ENCODE results near the gene RPL39L. TPM values are rescaled to one million over a fixed set of nuclear protein-coding genes. Genes with fewer than 3 reads are reported as not detected.

The RPL39L gene
- total RNA-seq, 2 donors from 2014 or later: 26.8 to 34.5 TPM

DNA sequence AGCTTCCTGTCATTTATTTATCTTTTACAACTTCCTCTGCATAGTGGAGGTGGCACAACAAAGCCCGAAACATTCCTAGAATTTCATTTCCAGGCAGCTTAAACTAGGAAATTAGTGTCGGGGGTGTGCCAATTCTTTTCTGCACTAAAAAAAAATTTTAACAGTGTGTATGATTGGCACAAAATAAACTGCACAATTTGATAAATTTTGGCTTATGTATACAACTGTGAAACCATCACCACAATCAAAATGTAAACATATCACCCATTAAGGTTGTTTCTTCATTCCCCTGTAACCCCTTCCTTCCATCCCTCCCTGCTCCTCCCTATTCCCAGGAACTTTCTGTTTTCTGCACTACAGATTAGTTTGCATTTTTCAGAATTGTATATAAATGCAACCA is 54.7 kb downstream of the RPL39L start:
- DNase-seq: no peak
- WGBS, 2 experiments (ENCODE audit: insufficient coverage in 1 of 2, insufficient read length in 1 of 2): 67 to 91% methylated on average over 1 to 2 of the region's 2 CpGs
- H3K36me3 Mint-ChIP-seq (ENCODE audit: low read depth): peaks cover 8% of the 10 kb centered on the region

DNA sequence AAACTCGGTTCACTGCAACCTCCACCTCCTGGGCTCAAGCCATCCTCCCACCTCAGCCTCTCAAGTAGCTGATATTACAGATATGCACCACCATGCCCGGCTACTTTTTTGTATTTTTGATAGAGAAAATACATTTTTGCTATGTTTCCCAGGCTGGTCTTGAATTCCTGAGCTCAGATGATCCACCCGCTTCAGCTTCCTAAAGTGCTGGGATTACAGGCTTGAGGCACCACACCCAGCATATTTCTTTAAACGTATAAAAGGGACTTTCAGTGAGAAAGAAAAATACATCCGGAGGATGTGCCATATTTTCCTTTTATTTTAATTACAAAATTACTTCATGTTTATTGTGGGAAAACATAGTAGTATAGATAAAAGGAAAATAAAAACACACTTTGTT is 55.2 kb downstream of the RPL39L start:
- Mint-ChIP-seq H3K9me3 (peaks cover 23% of the 10 kb centered on the region), H3K36me3 (ENCODE audit: low read depth) (peaks cover 8% of the 10 kb centered on the region), H3K27me3 (ENCODE audit: insufficient read depth) (no peaks in the 10 kb centered on the region), H3K27ac (no peak overlapping the region), H3K4me3 (no peak overlapping the region), H3K4me1 (peaks cover 2% of the 10 kb centered on the region)
- H3K27me3 ChIP-seq (ENCODE audit: control insufficient read depth, insufficient read depth, low read length, poor library complexity, severe bottlenecking): no peaks in the 10 kb centered on the region
- H3K9me3 ChIP-seq (ENCODE audit: control insufficient read depth, low read length): peaks cover 26% of the 10 kb centered on the region
- no peak overlapping the region for H3K9ac ChIP-seq (ENCODE audit: extremely low read depth, low read length, poor library complexity, severe bottlenecking)
- no peaks in the 10 kb centered on the region for H3K36me3 ChIP-seq (ENCODE audit: control insufficient read depth, insufficient read depth, low read length)
- 91 to 94% methylated on average over 2 to 4 of the region's 5 CpGs for WGBS, 2 experiments (ENCODE audit: insufficient coverage in 1 of 2, insufficient read length in 1 of 2)
- no peaks in the 10 kb centered on the region for H3K4me1 ChIP-seq (ENCODE audit: control insufficient read depth, insufficient read depth, low read length)
- no peak overlapping the region for H3K27ac ChIP-seq (ENCODE audit: low read depth, low read length)
- TF ChIP-seq, protein P1, sequence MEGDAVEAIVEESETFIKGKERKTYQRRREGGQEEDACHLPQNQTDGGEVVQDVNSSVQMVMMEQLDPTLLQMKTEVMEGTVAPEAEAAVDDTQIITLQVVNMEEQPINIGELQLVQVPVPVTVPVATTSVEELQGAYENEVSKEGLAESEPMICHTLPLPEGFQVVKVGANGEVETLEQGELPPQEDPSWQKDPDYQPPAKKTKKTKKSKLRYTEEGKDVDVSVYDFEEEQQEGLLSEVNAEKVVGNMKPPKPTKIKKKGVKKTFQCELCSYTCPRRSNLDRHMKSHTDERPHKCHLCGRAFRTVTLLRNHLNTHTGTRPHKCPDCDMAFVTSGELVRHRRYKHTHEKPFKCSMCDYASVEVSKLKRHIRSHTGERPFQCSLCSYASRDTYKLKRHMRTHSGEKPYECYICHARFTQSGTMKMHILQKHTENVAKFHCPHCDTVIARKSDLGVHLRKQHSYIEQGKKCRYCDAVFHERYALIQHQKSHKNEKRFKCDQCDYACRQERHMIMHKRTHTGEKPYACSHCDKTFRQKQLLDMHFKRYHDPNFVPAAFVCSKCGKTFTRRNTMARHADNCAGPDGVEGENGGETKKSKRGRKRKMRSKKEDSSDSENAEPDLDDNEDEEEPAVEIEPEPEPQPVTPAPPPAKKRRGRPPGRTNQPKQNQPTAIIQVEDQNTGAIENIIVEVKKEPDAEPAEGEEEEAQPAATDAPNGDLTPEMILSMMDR (conservative IDR thresholded peaks at IDR 0.05): no peak
- H3K4me3 ChIP-seq (ENCODE audit: low read length): no peak overlapping the region
- no peak for DNase-seq

More for the DNA sequence above, 54.7 kb downstream of the RPL39L start:
- H3K36me3 ChIP-seq (ENCODE audit: control insufficient read depth, insufficient read depth, low read length): no peaks in the 10 kb centered on the region
- H3K4me1 ChIP-seq (ENCODE audit: control insufficient read depth, insufficient read depth, low read length): no peaks in the 10 kb centered on the region
- Mint-ChIP-seq H3K27me3 (ENCODE audit: insufficient read depth) (no peaks in the 10 kb centered on the region), H3K4me3 (no peak overlapping the region), H3K27ac (no peak overlapping the region), H3K9me3 (peaks cover 26% of the 10 kb centered on the region), H3K4me1 (peaks cover 2% of the 10 kb centered on the region)
- no peak overlapping the region for H3K4me3 ChIP-seq (ENCODE audit: low read length)
- no peak overlapping the region for H3K9ac ChIP-seq (ENCODE audit: extremely low read depth, low read length, poor library complexity, severe bottlenecking)
- H3K27ac ChIP-seq (ENCODE audit: low read depth, low read length): no peak overlapping the region
- no peaks in the 10 kb centered on the region for H3K27me3 ChIP-seq (ENCODE audit: control insufficient read depth, insufficient read depth, low read length, poor library complexity, severe bottlenecking)
- peaks cover 26% of the 10 kb centered on the region for H3K9me3 ChIP-seq (ENCODE audit: control insufficient read depth, low read length)
- TF ChIP-seq, protein P1 (conservative IDR thresholded peaks at IDR 0.05): no peak

DNA sequence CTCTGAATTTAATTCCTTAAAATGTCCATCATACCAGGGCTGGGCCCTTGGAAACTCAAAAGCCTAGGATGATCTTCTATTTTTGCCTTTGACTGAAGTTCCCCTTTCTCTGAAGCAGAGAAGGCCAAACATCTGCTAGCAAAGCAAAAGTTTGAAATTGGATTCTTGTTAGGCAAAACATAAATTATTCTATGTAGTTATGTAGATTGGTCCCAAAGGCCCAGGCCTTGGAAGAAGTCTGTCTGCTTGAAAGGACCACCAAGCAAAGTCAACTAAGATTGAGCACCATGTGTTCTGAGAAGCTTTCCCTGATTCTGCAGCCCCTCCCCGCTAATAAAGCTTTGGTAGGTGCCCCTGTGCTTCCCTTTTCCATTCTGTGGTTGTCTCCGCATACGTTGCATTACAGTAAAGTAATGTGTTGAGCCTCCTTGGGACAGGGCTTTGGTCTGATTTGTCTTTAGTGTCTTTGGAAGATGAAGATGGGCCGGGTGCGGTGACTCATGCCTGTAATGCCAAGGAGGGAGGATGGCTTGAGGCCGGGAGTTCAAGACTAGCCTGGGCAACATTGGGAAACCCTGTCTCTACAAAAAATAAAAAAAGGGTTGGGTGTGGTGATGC is 56.4 kb downstream of the RPL39L start:
- Mint-ChIP-seq H3K9me3 (peaks cover 14% of the 10 kb centered on the region), H3K27me3 (ENCODE audit: insufficient read depth) (no peaks in the 10 kb centered on the region), H3K36me3 (ENCODE audit: low read depth) (peaks cover 15% of the 10 kb centered on the region), H3K4me1 (peaks cover 2% of the 10 kb centered on the region), H3K4me3 (no peak overlapping the region), H3K27ac (no peak overlapping the region)
- DNase-seq: no peak
- TF ChIP-seq, protein P1 (conservative IDR thresholded peaks at IDR 0.05): no peak
- Histone ChIP-seq H3K36me3 (ENCODE audit: control insufficient read depth, insufficient read depth, low read length) (peaks cover 9% of the 10 kb centered on the region), H3K27ac (ENCODE audit: low read depth, low read length) (no peak overlapping the region), H3K4me3 (ENCODE audit: low read length) (no peak overlapping the region), H3K4me1 (ENCODE audit: control insufficient read depth, insufficient read depth, low read length) (no peaks in the 10 kb centered on the region), H3K9ac (ENCODE audit: extremely low read depth, low read length, poor library complexity, severe bottlenecking) (no peak overlapping the region), H3K27me3 (ENCODE audit: control insufficient read depth, insufficient read depth, low read length, poor library complexity, severe bottlenecking) (no peaks in the 10 kb centered on the region), H3K9me3 (ENCODE audit: control insufficient read depth, low read length) (peaks cover 17% of the 10 kb centered on the region)
- WGBS, 2 experiments (ENCODE audit: insufficient coverage in 1 of 2, insufficient read length in 1 of 2): 92 to 93% methylated on average over 6 of the region's 6 CpGs

Data from endodermal cell (in vitro differentiated cells).